ENCODE measurements around the gene PIK3R4. TPM values are rescaled to one million over a fixed set of nuclear protein-coding genes. Genes with fewer than 3 reads are reported as not detected.

The PIK3R4 gene
- total RNA-seq, 1 experiment from 2014 or later: 21.5 TPM

GRCh38 chr3:130779031-130779430 lies 32.4 kb upstream of the PIK3R4 start:
- ChIA-PET POLR2A (ENCODE audit: unreplicated experiment) (no interaction called here), CTCF (no interaction called here)
- BruUV-seq (replicated peaks): no TSS peak
- Histone ChIP-seq H3K4me1 (ENCODE audit: insufficient read depth, low read length) (no peaks in the 10 kb centered on the region), H3K27me3 (ENCODE audit: low read length) (no peaks in the 10 kb centered on the region), H3K9ac (ENCODE audit: low read length) (no peak overlapping the region), H3F3A (ENCODE audit: low read length, unreplicated experiment) (no peaks in the 10 kb centered on the region), H3K79me2 (ENCODE audit: low read length) (no peaks in the 10 kb centered on the region), H3K36me3 (ENCODE audit: low read depth, low read length) (no peaks in the 10 kb centered on the region), H4K20me1 (ENCODE audit: low read length) (no peaks in the 10 kb centered on the region), H3K9me3 (ENCODE audit: low read length) (no peaks in the 10 kb centered on the region), H2AFZ (ENCODE audit: low read length) (no peak overlapping the region), H3K4me3 (ENCODE audit: low read length) (no peak overlapping the region), H3K4me2 (ENCODE audit: low read length) (no peak overlapping the region), H3K27ac (ENCODE audit: low read length) (no peak overlapping the region), H3K9me2 (replicated peaks; ENCODE audit: low read length) (no peaks in the 10 kb centered on the region)
- DNase-seq: no peak
- TF ChIP-seq EZH2 (IDR thresholded peaks at IDR 0.05; ENCODE audit: low read length, unreplicated experiment) (no peak), EZH2phosphoT487 (IDR thresholded peaks at IDR 0.05; ENCODE audit: borderline replicate concordance, low read length) (no peak), CTCF (conservative IDR thresholded peaks at IDR 0.05; ENCODE audit: low read depth, low read length) (no peak)
- intact Hi-C loops (cut with micrococcal nuclease): no loop called here
- no peak for ATAC-seq

DNA sequence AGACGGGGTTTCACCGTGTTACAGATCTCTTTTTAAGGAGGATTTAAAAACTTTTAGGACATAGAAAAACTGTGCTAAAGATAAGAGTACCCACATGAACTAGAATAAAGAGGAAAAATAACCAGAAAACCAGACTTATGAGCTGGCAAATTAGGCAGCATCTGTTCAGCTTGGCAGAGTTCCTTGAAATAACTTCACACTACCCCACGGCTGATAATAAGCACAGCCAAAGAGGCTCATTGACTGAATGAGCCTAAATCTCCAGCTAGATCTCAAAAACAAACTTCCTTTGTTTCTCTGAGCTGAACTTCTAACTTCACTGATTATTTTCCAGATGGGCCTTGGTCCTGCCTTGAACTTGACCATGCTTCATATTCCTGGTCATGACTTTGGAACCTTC lies 26.7 kb upstream of the PIK3R4 start:
- DNase-seq: no peak
- no peak overlapping the region for H3K27ac ChIP-seq (ENCODE audit: low read length)
- no peaks in the 10 kb centered on the region for H4K20me1 ChIP-seq (ENCODE audit: low read length)
- no peaks in the 10 kb centered on the region for H3K4me1 ChIP-seq (ENCODE audit: insufficient read depth, low read length)
- no peaks in the 10 kb centered on the region for H3K9me3 ChIP-seq (ENCODE audit: low read length)
- H3F3A ChIP-seq (ENCODE audit: low read length, unreplicated experiment): no peaks in the 10 kb centered on the region
- ATAC-seq: no peak
- ChIA-PET POLR2A (ENCODE audit: unreplicated experiment) (no interaction called here), CTCF (no interaction called here)
- H2AFZ ChIP-seq (ENCODE audit: low read length): no peak overlapping the region
- no peak overlapping the region for H3K4me2 ChIP-seq (ENCODE audit: low read length)
- BruUV-seq (replicated peaks): no TSS peak
- H3K27me3 ChIP-seq (ENCODE audit: low read length): no peaks in the 10 kb centered on the region
- TF ChIP-seq CTCF (conservative IDR thresholded peaks at IDR 0.05; ENCODE audit: low read depth, low read length): no peak
- TF ChIP-seq EZH2 (IDR thresholded peaks at IDR 0.05; ENCODE audit: low read length, unreplicated experiment): no peak
- TF ChIP-seq EZH2phosphoT487 (IDR thresholded peaks at IDR 0.05; ENCODE audit: borderline replicate concordance, low read length): no peak
- H3K9me2 ChIP-seq (replicated peaks; ENCODE audit: low read length): no peaks in the 10 kb centered on the region
- no peak overlapping the region for H3K4me3 ChIP-seq (ENCODE audit: low read length)
- intact Hi-C loops (cut with micrococcal nuclease): no loop called here
- H3K36me3 ChIP-seq (ENCODE audit: low read depth, low read length): no peaks in the 10 kb centered on the region
- no peak overlapping the region for H3K9ac ChIP-seq (ENCODE audit: low read length)
- H3K79me2 ChIP-seq (ENCODE audit: low read length): no peaks in the 10 kb centered on the region

DNA sequence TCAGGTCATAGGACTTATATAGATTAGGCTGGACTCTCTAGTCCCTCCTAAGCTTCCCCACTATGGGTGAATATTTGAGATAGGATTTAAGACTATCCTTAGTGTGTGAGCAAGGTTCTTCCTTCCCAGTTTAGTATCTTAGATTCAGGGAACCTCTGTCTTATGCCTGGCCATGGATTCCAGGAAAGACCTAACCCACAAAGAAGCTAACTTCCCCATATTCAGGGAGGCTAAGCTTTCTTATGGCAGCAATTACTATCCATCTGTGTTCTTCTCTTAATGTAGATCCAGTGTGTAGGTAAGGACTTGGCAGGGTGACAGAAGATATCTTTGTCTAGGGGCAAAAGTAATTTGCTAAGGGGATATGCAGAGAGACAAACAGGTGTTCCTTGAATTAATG lies 25.5 kb upstream of the PIK3R4 start:
- DNase-seq: no peak
- Histone ChIP-seq H3K4me3 (ENCODE audit: low read length) (no peak overlapping the region), H3K36me3 (ENCODE audit: low read depth, low read length) (no peaks in the 10 kb centered on the region), H3K27ac (ENCODE audit: low read length) (no peak overlapping the region), H3K9me3 (ENCODE audit: low read length) (no peaks in the 10 kb centered on the region), H4K20me1 (ENCODE audit: low read length) (no peaks in the 10 kb centered on the region), H3K9me2 (replicated peaks; ENCODE audit: low read length) (no peaks in the 10 kb centered on the region), H3K9ac (ENCODE audit: low read length) (no peak overlapping the region), H2AFZ (ENCODE audit: low read length) (no peak overlapping the region), H3K4me2 (ENCODE audit: low read length) (no peak overlapping the region), H3K4me1 (ENCODE audit: insufficient read depth, low read length) (no peaks in the 10 kb centered on the region), H3K79me2 (ENCODE audit: low read length) (no peaks in the 10 kb centered on the region), H3K27me3 (ENCODE audit: low read length) (no peaks in the 10 kb centered on the region), H3F3A (ENCODE audit: low read length, unreplicated experiment) (no peaks in the 10 kb centered on the region)
- BruUV-seq (replicated peaks): no TSS peak
- TF ChIP-seq CTCF (conservative IDR thresholded peaks at IDR 0.05; ENCODE audit: low read depth, low read length): no peak
- TF ChIP-seq EZH2 (IDR thresholded peaks at IDR 0.05; ENCODE audit: low read length, unreplicated experiment): no peak
- TF ChIP-seq EZH2phosphoT487 (IDR thresholded peaks at IDR 0.05; ENCODE audit: borderline replicate concordance, low read length): no peak
- intact Hi-C loops (cut with micrococcal nuclease): no loop called here
- POLR2A ChIA-PET (ENCODE audit: unreplicated experiment): no interaction called here
- no peak for ATAC-seq
- CTCF ChIA-PET: no interaction called here
